ENCODE measurements around the gene DRAXIN. TPM values are rescaled to one million over a fixed set of nuclear protein-coding genes. Genes with fewer than 3 reads are reported as not detected.

DRAXIN gene
- total RNA-seq, 2 donors from 2014 or later: not detected

DNA sequence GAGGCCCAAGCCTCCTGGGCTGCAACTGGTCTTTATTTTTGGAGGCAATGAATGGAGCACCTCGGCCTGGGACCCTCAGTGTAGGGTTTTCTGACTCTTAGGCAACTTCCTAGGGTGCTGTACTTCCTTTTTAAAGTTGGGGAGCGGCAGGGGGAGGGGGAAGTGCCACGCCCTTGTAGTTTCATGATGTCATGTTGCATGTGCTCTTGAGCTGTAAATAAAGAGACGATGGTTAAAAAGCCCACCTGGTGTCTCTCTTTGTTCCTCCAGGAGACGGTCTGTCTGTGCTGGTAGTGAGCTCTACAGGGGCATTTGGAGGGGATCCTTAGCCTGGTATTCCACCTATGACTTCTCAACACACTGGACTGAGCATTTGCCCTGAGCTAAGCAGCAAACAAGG is 34.1 kb downstream of the DRAXIN start:
- H3K27ac ChIP-seq: no peak overlapping the region
- TF ChIP-seq, protein P1, sequence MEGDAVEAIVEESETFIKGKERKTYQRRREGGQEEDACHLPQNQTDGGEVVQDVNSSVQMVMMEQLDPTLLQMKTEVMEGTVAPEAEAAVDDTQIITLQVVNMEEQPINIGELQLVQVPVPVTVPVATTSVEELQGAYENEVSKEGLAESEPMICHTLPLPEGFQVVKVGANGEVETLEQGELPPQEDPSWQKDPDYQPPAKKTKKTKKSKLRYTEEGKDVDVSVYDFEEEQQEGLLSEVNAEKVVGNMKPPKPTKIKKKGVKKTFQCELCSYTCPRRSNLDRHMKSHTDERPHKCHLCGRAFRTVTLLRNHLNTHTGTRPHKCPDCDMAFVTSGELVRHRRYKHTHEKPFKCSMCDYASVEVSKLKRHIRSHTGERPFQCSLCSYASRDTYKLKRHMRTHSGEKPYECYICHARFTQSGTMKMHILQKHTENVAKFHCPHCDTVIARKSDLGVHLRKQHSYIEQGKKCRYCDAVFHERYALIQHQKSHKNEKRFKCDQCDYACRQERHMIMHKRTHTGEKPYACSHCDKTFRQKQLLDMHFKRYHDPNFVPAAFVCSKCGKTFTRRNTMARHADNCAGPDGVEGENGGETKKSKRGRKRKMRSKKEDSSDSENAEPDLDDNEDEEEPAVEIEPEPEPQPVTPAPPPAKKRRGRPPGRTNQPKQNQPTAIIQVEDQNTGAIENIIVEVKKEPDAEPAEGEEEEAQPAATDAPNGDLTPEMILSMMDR (IDR thresholded peaks at IDR 0.05): no peak
- TF ChIP-seq POLR2A (IDR thresholded peaks at IDR 0.05): no peak
- intact Hi-C loops (cut with DNase I): no loop called here
- DNase-seq (no peak), ATAC-seq (no peak)
- no peaks in the 10 kb centered on the region for H3K27me3 ChIP-seq
- no peaks in the 10 kb centered on the region for H3K9me3 ChIP-seq
- peaks cover 12% of the 10 kb centered on the region for H3K4me1 ChIP-seq
- 76 to 88% methylated on average over 5 of the region's 5 CpGs for WGBS, 2 donors
- H3K36me3 ChIP-seq (replicated peaks in 1 of 2; ENCODE audit: insufficient read depth in 1 of 2, low read depth in 2 of 2): no peaks in the 10 kb centered on the region
- H3K4me3 ChIP-seq: no peak overlapping the region

DNA sequence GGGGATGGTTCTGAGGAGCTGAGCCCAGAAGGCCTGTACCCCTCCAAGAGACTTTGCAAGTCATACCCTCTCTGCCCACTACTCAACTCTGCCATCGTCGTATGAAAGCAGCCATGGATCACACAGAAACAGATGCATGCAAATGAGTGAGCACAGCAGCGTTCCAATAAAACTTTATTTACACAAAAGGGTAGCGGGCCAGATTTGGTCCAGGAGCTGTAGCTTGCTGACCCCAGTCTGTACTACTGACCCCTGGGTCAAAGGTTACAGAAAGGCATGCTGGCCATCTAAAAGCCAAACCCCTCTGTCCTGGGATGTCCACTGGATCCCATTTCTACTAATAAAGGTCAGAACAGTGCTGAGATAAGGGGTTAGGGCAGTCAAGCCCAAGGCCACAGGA is 35.6 kb downstream of the DRAXIN start:
- H3K27ac ChIP-seq: no peak overlapping the region
- intact Hi-C loops (cut with DNase I): no loop called here
- DNase-seq: no peak
- TF ChIP-seq, protein P1 (IDR thresholded peaks at IDR 0.05): no peak
- no peak for ATAC-seq
- H3K4me3 ChIP-seq: no peak overlapping the region
- 91 to 96% methylated on average over 4 of the region's 4 CpGs for WGBS, 2 donors
- H3K27me3 ChIP-seq: no peaks in the 10 kb centered on the region
- H3K36me3 ChIP-seq (replicated peaks in 1 of 2; ENCODE audit: insufficient read depth in 1 of 2, low read depth in 2 of 2): no peaks in the 10 kb centered on the region
- H3K4me1 ChIP-seq: peaks cover 20% of the 10 kb centered on the region
- H3K9me3 ChIP-seq: no peaks in the 10 kb centered on the region

DNA sequence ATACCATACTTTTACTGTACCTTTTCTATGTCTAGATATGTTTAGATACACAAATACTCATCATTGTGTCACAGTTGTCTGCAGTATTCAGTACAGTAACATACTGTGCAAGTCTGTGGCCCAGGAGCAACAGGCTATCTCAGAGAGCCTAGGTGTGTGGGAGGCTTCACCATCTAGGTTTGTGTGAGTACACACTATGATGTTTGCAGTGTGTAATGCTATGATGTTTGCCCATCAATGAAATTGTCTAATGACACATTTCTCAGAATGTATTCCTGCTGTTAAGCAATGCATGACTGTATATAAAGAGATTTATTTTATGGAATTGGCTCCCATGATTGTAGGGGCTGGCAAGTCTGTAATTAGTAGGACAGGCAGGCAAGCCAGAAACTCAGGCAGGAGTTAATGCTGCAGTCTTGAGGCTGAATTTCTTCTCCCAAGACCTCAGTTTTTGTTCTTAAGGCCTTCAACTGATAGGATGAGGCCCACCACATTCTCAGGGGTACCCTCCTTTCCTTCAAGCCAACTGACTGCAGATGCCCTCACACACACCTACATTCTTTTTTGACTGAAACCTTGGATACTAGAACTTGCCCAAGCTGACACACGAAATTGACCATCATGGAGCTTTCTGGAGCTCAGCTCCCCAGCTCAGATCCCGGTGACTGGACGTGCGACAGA is 36.8 kb downstream of the DRAXIN start:
- Histone ChIP-seq H3K9me3 (no peaks in the 10 kb centered on the region), H3K36me3 (replicated peaks in 1 of 2; ENCODE audit: insufficient read depth in 1 of 2, low read depth in 2 of 2) (no peaks in the 10 kb centered on the region), H3K27me3 (no peaks in the 10 kb centered on the region), H3K4me3 (no peak overlapping the region), H3K4me1 (peaks cover 25% of the 10 kb centered on the region), H3K27ac (no peak overlapping the region)
- no peak for DNase-seq
- TF ChIP-seq, protein P1 (IDR thresholded peaks at IDR 0.05): no peak
- no peak for TF ChIP-seq POLR2A (IDR thresholded peaks at IDR 0.05)
- 90% methylated on average over 4 of the region's 4 CpGs for WGBS, 2 donors
- intact Hi-C loops (cut with DNase I): no loop called here
- no peak for ATAC-seq

DNA sequence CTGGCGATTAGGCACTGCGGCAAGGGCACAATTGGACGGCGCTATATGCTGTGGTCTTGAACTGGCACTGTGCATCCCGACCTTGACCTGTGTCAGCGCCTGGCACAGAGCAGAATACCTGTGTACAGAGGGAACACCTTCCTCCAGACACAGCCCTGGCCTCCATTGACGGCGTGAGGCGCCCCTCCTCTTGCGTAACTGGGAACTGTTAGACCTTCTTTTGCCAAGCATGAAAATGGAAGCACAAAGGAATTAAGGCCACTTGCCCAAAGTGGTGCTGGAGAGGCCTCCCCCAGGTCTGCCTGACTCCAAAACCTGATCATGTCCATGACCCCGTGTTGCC is 37.6 kb downstream of the DRAXIN start:
- 77 to 88% methylated on average over 11 of the region's 11 CpGs for WGBS, 2 donors
- ATAC-seq (no peak), DNase-seq (no peak)
- Histone ChIP-seq H3K27ac (no peak overlapping the region), H3K9me3 (no peaks in the 10 kb centered on the region), H3K4me1 (peaks cover 25% of the 10 kb centered on the region), H3K36me3 (replicated peaks in 1 of 2; ENCODE audit: insufficient read depth in 1 of 2, low read depth in 2 of 2) (no peaks in the 10 kb centered on the region), H3K27me3 (no peaks in the 10 kb centered on the region), H3K4me3 (no peak overlapping the region)
- intact Hi-C loops (cut with DNase I): no loop called here
- TF ChIP-seq, protein P1 (IDR thresholded peaks at IDR 0.05): no peak
- TF ChIP-seq POLR2A (IDR thresholded peaks at IDR 0.05): no peak

Measured in body of pancreas (tissue), 4 donors.